HAP-1 (cell line): ENCODE measurements around the gene RFPL3.

ENCODE experiments used
- DNase-seq, 2 experiments: peaks; one replicate each; pipeline ENCODE4 v3.0.0-alpha.2; 2016 to 2020; ENCODE audit warnings: low spot score in 2 of 2
- H3K27me3 ChIP-seq: fragments of 250-450 bp; sonication (Bioruptor Pico); 2 replicates; pipeline ENCODE4 v1.5.1; 2020; ENCODE audit warnings: low read depth, mild to moderate bottlenecking, moderate library complexity
- H3K36me3 ChIP-seq: fragments of 250-450 bp; sonication (Bioruptor Pico); replicated peaks from 2 replicates; pipeline ENCODE4 v1.5.1; 2020; ENCODE audit warnings: mild to moderate bottlenecking
- H3K4me1 ChIP-seq: fragments of 250-450 bp; sonication (Bioruptor Pico); 2 replicates; pipeline ENCODE4 v1.5.1; 2020; ENCODE audit warnings: mild to moderate bottlenecking
- H3K4me3 ChIP-seq: fragments of 250-450 bp; sonication (Bioruptor Pico); 2 replicates; pipeline ENCODE4 v1.5.1; 2020; ENCODE audit warnings: mild to moderate bottlenecking, moderate library complexity
- H3K9me3 ChIP-seq: fragments of 250-450 bp; sonication (Bioruptor Pico); 2 replicates; pipeline ENCODE4 v1.5.1; 2020; ENCODE audit warnings: mild to moderate bottlenecking, moderate library complexity
- in situ Hi-C: fragments of 300-500 bp; cut with MboI; formaldehyde crosslinking; loops from 3 replicates; pipeline ENCODE4 v1.14.3; 2020; ENCODE audit warnings: low sequenced_read_pairs, inconsistent platforms, mixed read lengths

RFPL3 gene

GRCh38 chr22:32380991-32381390, 23.3 kb downstream of the RFPL3 start:
- H3K4me1 ChIP-seq, result peaks cover 1% of the 10 kb centered on the region
- no peaks in the 10 kb centered on the region for H3K9me3 ChIP-seq
- in situ Hi-C loops, result no loop called here
- no peak overlapping the region for H3K4me3 ChIP-seq
- DNase-seq, result no peak
- H3K27me3 ChIP-seq, result no peaks in the 10 kb centered on the region
- H3K36me3 ChIP-seq, result no peaks in the 10 kb centered on the region

GRCh38 chr22:32385681-32386080, 28.0 kb downstream of the RFPL3 start:
- in situ Hi-C loops, result no loop called here
- Histone ChIP-seq H3K9me3 (no peaks in the 10 kb centered on the region), H3K4me3 (no peak overlapping the region), H3K4me1 (peaks cover 3% of the 10 kb centered on the region), H3K36me3 (peaks cover 30% of the 10 kb centered on the region), H3K27me3 (no peaks in the 10 kb centered on the region)
- DNase-seq, result peak; percentile 57 to 75

- Histone ChIP-seq H3K4me3 (no peak overlapping the region), H3K27me3 (no peaks in the 10 kb centered on the region), H3K4me1 (peaks cover 3% of the 10 kb centered on the region), H3K36me3 (peaks cover 62% of the 10 kb centered on the region), H3K9me3 (no peaks in the 10 kb centered on the region)
- peak in 1 of 2 experiments; percentile 29 for DNase-seq
- in situ Hi-C loops, result no loop called here
Measured at GRCh38 chr22:32389685-32390084, 32.0 kb downstream of the RFPL3 start.

GRCh38 chr22:32395107-32395506, 37.4 kb downstream of the RFPL3 start:
- DNase-seq, result no peak
- no peaks in the 10 kb centered on the region for H3K9me3 ChIP-seq
- H3K4me1 ChIP-seq, result no peaks in the 10 kb centered on the region
- no peak overlapping the region for H3K4me3 ChIP-seq
- H3K36me3 ChIP-seq, result peaks cover 77% of the 10 kb centered on the region
- no peaks in the 10 kb centered on the region for H3K27me3 ChIP-seq
- in situ Hi-C loops, result no loop called here

- in situ Hi-C loops, result no loop called here
- Histone ChIP-seq H3K27me3 (no peaks in the 10 kb centered on the region), H3K4me1 (no peaks in the 10 kb centered on the region), H3K9me3 (no peaks in the 10 kb centered on the region), H3K4me3 (no peak overlapping the region), H3K36me3 (peaks cover 80% of the 10 kb centered on the region)
- no peak for DNase-seq
Measured at GRCh38 chr22:32396255-32396654, 38.6 kb downstream of the RFPL3 start.

- peaks cover 83% of the 10 kb centered on the region for H3K36me3 ChIP-seq
- in situ Hi-C loops, result no loop called here
- no peaks in the 10 kb centered on the region for H3K27me3 ChIP-seq
- no peak overlapping the region for H3K4me3 ChIP-seq
- H3K4me1 ChIP-seq, result no peaks in the 10 kb centered on the region
- no peaks in the 10 kb centered on the region for H3K9me3 ChIP-seq
- DNase-seq, result no peak
Measured at GRCh38 chr22:32396746-32397145, 39.1 kb downstream of the RFPL3 start.

- Histone ChIP-seq H3K4me1 (no peaks in the 10 kb centered on the region), H3K27me3 (no peaks in the 10 kb centered on the region), H3K9me3 (no peaks in the 10 kb centered on the region), H3K4me3 (no peak overlapping the region), H3K36me3 (peaks cover 62% of the 10 kb centered on the region)
- DNase-seq, result no peak
- in situ Hi-C loops, result no loop called here
Measured at GRCh38 chr22:32401486-32401885, 43.8 kb downstream of the RFPL3 start.

- Histone ChIP-seq H3K27me3 (no peaks in the 10 kb centered on the region), H3K4me1 (no peaks in the 10 kb centered on the region), H3K9me3 (no peaks in the 10 kb centered on the region), H3K36me3 (peaks cover 68% of the 10 kb centered on the region), H3K4me3 (no peak overlapping the region)
- in situ Hi-C loops, result no loop called here
- no peak for DNase-seq
Measured at GRCh38 chr22:32404021-32404420, 46.4 kb downstream of the RFPL3 start.

GRCh38 chr22:32407312-32407711, 49.6 kb downstream of the RFPL3 start:
- no peak for DNase-seq
- in situ Hi-C loops, result no loop called here
- H3K27me3 ChIP-seq, result no peaks in the 10 kb centered on the region
- no peak overlapping the region for H3K4me3 ChIP-seq
- peaks cover 41% of the 10 kb centered on the region for H3K36me3 ChIP-seq
- peaks cover 1% of the 10 kb centered on the region for H3K4me1 ChIP-seq
- H3K9me3 ChIP-seq, result no peaks in the 10 kb centered on the region

GRCh38 chr22:32407936-32408335, 50.3 kb downstream of the RFPL3 start:
- peaks cover 5% of the 10 kb centered on the region for H3K4me1 ChIP-seq
- no peaks in the 10 kb centered on the region for H3K9me3 ChIP-seq
- in situ Hi-C loops, result no loop called here
- H3K27me3 ChIP-seq, result no peaks in the 10 kb centered on the region
- peaks cover 41% of the 10 kb centered on the region for H3K36me3 ChIP-seq
- DNase-seq, result no peak
- no peak overlapping the region for H3K4me3 ChIP-seq

- DNase-seq, result no peak
- Histone ChIP-seq H3K27me3 (no peaks in the 10 kb centered on the region), H3K4me1 (peaks cover 5% of the 10 kb centered on the region), H3K9me3 (no peaks in the 10 kb centered on the region), H3K36me3 (peaks cover 41% of the 10 kb centered on the region), H3K4me3 (no peak overlapping the region)
- in situ Hi-C loops, result no loop called here
Measured at GRCh38 chr22:32409977-32410376, 52.3 kb downstream of the RFPL3 start.

GRCh38 chr22:32410459-32410858, 52.8 kb downstream of the RFPL3 start:
- H3K27me3 ChIP-seq, result no peaks in the 10 kb centered on the region
- no peak overlapping the region for H3K4me3 ChIP-seq
- H3K4me1 ChIP-seq, result peaks cover 5% of the 10 kb centered on the region
- in situ Hi-C loops, result no loop called here
- peaks cover 36% of the 10 kb centered on the region for H3K36me3 ChIP-seq
- no peaks in the 10 kb centered on the region for H3K9me3 ChIP-seq
- no peak for DNase-seq
